Sciatic nerve (tissue), 2 donors: ENCODE measurements around the gene HS2ST1. TPM values are rescaled to one million over a fixed set of nuclear protein-coding genes. Genes with fewer than 3 reads are reported as not detected.
A peak's percentile ranks its signal among the peaks of the same experiment; 100 is the strongest.

Source experiments
- ATAC-seq: fragments of 200-7000 bp; cut with Tn5 transposase; one replicate; pipeline ENCODE4 v1.9.1; 2020; ENCODE audit warnings: mild to moderate bottlenecking, moderate library complexity
- DNase-seq: peaks from one replicate; pipeline ENCODE4 v3.0.0-alpha.2; 2020; ENCODE audit warnings: low spot score
- intact Hi-C: fragments of 100-400 bp; cut with DNase I; formaldehyde crosslinking; loops from one replicate; pipeline ENCODE4 v1.14.2; 2022
- total RNA-seq: library from RNA; stranded (reverse); fragmentation: NEBNext Ultra II Directional; extraction: Animal tissue kit (Norgen Biotek cat#: 25700); gene quantifications from one replicate; pipeline ENCODE4 v1.2.1, GENCODE V29; 2021
- donor health status: DM: no; HTN: no; CAD: no.
- donor health status: DM: no; HTN: no; CAD: no.

HS2ST1 gene
- total RNA-seq, 1 donor from 2014 or later = 22.1 TPM

- intact Hi-C loops = no loop called here
- no peak for DNase-seq
- ATAC-seq = no peak
Observed at GRCh38 chr1:87144316-87144895, 230.0 kb downstream of the HS2ST1 start.

- intact Hi-C loops = no loop called here
- ATAC-seq (no peak), DNase-seq (no peak)
Observed at GRCh38 chr1:87144981-87145380, 230.5 kb downstream of the HS2ST1 start.

DNA sequence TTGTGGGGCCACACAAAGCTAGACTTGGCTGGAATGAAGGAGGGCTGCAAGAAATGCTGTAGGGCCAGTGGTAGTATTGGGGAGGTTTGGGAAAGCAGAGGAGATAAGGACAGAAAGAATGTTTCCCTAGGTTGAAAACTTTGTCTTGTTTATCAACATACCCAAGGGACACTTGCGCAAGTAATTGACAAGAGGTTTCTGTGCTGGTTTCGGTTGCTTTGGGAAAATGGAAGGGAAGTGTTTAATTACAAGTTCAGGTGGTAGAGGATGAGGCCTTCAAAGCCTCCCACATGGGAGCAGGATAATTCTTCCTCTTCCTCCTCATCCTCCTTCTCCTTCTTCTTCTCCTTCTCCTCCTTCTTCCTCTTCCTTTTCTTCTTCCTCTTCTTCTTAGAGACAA, 232.1 kb downstream of the HS2ST1 start:
- ATAC-seq (no peak), DNase-seq (no peak)
- intact Hi-C loops = no loop called here

DNA sequence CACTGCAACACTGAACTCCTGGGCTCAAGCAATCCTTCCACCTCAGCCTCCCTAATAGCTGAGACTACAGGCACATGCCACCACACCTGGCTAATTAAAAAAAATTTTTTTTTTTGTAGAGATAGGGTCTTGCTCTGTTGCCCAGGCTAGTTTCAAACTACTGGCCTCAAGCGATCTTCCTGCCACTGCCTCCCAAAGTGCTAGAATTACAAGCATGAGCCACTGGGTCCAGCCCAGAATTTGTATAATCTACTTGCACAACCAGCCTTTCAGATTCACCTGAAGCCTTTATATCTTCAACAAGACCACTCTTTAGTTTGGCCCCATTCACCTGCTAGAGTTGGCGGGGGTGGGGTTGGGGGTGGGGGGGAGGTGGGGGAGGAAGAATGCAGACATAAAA, 232.6 kb downstream of the HS2ST1 start:
- intact Hi-C loops = no loop called here
- DNase-seq (no peak), ATAC-seq (no peak)

GRCh38 chr1:87147851-87148250, 233.4 kb downstream of the HS2ST1 start:
- ATAC-seq (no peak), DNase-seq (no peak)
- intact Hi-C loops = no loop called here

DNA sequence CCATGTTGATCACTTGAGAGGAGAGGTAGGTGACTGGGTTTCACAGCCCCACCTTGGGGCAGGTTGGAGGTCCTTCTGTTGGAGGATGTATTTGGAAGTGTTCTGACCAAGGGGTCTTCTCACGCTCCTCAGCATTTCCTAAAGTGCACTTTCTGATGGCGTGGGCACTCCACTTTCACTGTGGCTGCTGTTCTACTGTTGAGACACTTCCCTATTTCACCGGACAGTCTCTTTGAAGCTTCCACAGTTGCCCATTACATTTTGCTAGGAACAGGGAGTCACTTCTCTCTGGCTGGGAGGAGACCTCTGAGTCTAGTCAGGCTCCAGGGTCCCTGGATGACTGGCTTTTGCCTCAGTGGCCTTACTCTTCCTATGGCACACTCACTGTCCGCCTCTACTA, 234.2 kb downstream of the HS2ST1 start:
- intact Hi-C loops = no loop called here
- DNase-seq = no peak
- ATAC-seq = no peak

- DNase-seq = no peak
- ATAC-seq = peak; percentile 5
- intact Hi-C loops = no loop called here
Observed at GRCh38 chr1:87149241-87150041, 235.0 kb downstream of the HS2ST1 start.

- no peak for ATAC-seq
- intact Hi-C loops = no loop called here
- DNase-seq = no peak
Observed at GRCh38 chr1:87150143-87150542, 235.7 kb downstream of the HS2ST1 start.

GRCh38 chr1:87151500-87152421, 237.3 kb downstream of the HS2ST1 start:
- intact Hi-C loops = no loop called here
- ATAC-seq = peak; percentile 94

GRCh38 chr1:87154384-87154783, 239.9 kb downstream of the HS2ST1 start:
- intact Hi-C loops = no loop called here
- ATAC-seq (no peak), DNase-seq (no peak)

More at GRCh38 chr1:87151500-87152421, 237.3 kb downstream of the HS2ST1 start:
- DNase-seq = peak; percentile 89

DNA sequence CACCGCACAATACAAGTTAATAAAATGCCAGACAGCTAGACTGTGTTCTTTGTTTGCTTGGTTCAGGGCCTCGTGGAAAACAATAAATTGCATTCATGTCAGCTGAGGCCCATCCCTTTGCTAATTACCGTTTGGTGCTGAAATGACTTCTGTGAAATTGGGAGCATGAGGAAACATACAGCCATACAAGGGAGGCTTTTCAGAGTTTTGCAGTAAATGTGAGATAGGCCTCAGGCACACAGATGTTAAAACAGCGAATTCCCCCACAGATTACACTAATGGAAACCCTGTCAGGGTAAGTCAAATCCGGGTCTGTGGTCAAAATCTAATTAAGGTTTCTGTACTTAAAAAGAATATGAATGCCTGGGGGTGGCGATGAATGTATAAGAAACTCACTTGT, 240.7 kb downstream of the HS2ST1 start:
- ATAC-seq (no peak), DNase-seq (no peak)
- intact Hi-C loops = no loop called here

GRCh38 chr1:87155648-87156047, 241.2 kb downstream of the HS2ST1 start:
- DNase-seq (no peak), ATAC-seq (no peak)
- intact Hi-C loops = no loop called here

DNA sequence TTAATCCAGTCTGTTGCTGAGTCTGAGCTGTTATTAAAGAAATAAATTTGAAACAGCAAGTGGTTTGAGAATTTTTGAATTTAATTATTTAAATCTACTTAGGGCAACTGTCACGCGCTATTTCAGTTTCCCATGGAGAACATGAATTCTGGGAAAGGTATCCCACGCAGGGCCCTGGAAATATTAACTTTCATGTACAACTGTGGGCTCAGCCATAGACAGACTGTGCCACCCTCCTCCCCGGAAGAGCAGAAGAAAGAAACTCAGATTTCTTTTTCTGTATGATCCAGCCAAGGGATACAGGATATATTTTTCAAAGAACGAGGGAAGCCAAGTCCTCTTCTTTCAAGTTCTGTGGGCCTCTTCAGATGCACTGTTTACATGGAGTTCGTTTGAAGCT, 241.7 kb downstream of the HS2ST1 start:
- intact Hi-C loops = no loop called here
- ATAC-seq = no peak
- DNase-seq = no peak

DNA sequence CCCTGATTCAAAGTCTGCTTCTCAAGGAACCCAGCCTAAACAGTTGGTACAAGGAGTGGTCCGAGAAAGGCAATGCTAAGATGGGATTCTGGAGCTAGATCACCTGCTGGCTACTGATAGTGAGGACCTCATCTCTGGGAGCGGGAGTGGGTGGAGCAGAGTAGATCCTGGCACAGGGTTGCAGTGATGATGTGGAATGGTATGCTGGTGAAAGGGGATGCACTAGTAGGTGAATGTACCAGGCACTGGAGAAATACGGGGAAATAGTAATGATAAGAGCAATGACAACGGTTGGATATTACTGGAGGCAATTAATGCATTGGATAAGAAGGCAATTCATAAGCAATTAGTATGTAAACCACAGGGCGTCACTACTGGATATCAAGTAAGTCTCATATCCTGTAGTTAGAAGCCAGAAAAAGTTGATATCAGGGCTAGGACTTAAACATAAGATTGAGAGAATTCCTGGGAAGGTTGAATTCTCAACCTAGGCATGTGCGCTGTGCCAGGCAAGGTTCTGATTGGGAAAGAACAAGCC, 245.0 kb downstream of the HS2ST1 start:
- intact Hi-C loops = no loop called here

More for the DNA sequence above, 245.0 kb downstream of the HS2ST1 start:
- no peak for ATAC-seq
- DNase-seq = no peak

Other genes with a start within 250 kb of the HS2ST1 start
- gene SH3GLB1, start 210.1 kb upstream of the HS2ST1 start, total RNA-seq = 77.6 TPM
- gene SELENOF, start 509 bp upstream of the HS2ST1 start, total RNA-seq = 152 TPM